ENCODE results near the gene GPR3. TPM values are rescaled to one million over a fixed set of nuclear protein-coding genes. Genes with fewer than 3 reads are reported as not detected.

GPR3 gene
- total and polyA plus RNA-seq, 2 of the 13 experiments (the other 11 are each of a cell fraction or from before 2014, with no cell fraction given): 1.00 to 2.6 TPM

- TF ChIP-seq ZNF710 (CRISPR knock-in tag; IDR thresholded peaks at IDR 0.05; ENCODE audit: borderline replicate concordance) (no peak), PBX3 (CRISPR knock-in tag; IDR thresholded peaks at IDR 0.05; ENCODE audit: borderline replicate concordance) (no peak), MLLT10 (CRISPR knock-in tag; IDR thresholded peaks at IDR 0.05) (no peak), ZNF572 (CRISPR knock-in tag; IDR thresholded peaks at IDR 0.05) (0 out of 2 replicates have a peak, but pooled peaks have one; percentile 50), ZNF362 (CRISPR knock-in tag; IDR thresholded peaks at IDR 0.05; ENCODE audit: borderline replicate concordance) (no peak), ZNF883 (CRISPR knock-in tag; IDR thresholded peaks at IDR 0.05; ENCODE audit: not compliant biosample characterization) (peak; percentile 10), CSRNP1 (CRISPR knock-in tag; IDR thresholded peaks at IDR 0.05) (peak; percentile 81; the same call in 1 of the 2 replicates), ZNF383 (CRISPR knock-in tag; IDR thresholded peaks at IDR 0.05; ENCODE audit: borderline replicate concordance) (no peak), ZNF709 (CRISPR knock-in tag; IDR thresholded peaks at IDR 0.05) (no peak), ZMAT3 (CRISPR knock-in tag; conservative IDR thresholded peaks at IDR 0.05) (peak; percentile 59), ZBTB42 (CRISPR knock-in tag; IDR thresholded peaks at IDR 0.05) (no peak), GABPA (IDR thresholded peaks at IDR 0.05; ENCODE audit: low read depth, low read length) (no peak), GABPA (CRISPR knock-in tag; IDR thresholded peaks at IDR 0.05; ENCODE audit: low read depth) (peak; percentile 18; the same call in 1 of the 2 replicates), BCL3 (CRISPR knock-in tag; IDR thresholded peaks at IDR 0.05) (no peak), KDM5B (CRISPR knock-in tag; IDR thresholded peaks at IDR 0.05; ENCODE audit: borderline replicate concordance) (no peak; the same call in 1 of the 2 replicates), REL (CRISPR knock-in tag; conservative IDR thresholded peaks at IDR 0.05) (no peak), ISX (CRISPR knock-in tag; conservative IDR thresholded peaks at IDR 0.05) (no peak)
These were observed 49.4 kb upstream of the GPR3 start (continued) for GRCh38 chr1:27342778-27343638.
